Smooth muscle cell of the brain vasculature (primary cell): Measurements from ENCODE around the gene ITLN2.
"Not testable (repeated sequence)": the region's sequence is repeated elsewhere in the genome, so short reads cannot be mapped to it uniquely, and the experiment has no call there.

Experiments used
- DNase-seq: peaks from one replicate; pipeline ENCODE4 v3.0.0-alpha.2; 2012; ENCODE audit warnings: low read depth, low spot score

Gene ITLN2

DNA sequence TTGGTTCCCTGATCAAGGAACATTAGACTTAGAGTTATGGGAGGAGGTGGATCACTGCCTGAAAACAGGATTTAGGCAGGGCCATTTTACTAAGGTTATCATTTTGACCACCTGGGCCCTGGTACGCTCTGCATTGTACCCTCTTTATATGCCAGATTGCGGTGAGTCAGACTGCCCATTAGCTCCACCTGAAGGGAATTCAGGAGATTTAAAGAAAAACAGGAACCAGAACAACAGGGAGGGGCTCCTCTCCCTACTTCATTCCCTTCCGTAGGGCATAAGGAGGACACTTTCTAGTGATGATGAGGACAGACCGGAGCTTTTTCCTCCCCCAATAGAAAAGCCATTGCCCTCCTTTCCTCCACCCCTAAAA is 49.0 kb downstream of the ITLN2 start:
- DNase-seq, result no peak

- no peak for DNase-seq
These were observed 49.6 kb downstream of the ITLN2 start for GRCh38 chr1:160904783-160905616.

DNA sequence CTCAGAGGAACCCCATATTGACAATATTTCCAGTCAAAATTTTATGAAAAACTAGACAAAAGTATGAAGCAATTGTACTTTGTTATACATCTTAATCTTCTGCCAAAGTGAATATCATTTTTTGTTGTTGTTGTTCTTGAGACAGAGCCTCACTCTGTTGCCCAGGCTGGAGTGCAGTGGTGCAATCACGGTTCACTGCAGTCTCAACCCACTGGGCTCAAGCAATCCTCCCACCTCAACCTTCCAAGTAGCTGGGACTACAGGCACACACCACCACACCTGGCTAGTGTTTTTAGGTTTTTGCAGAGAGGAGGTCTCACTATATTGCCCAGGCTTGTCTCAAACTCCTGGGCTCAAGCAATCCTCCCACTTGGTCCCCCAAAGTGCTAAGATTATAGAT is 52.4 kb downstream of the ITLN2 start:
- not testable (repeated sequence) for DNase-seq

GRCh38 chr1:160901768-160902167 is 52.8 kb downstream of the ITLN2 start:
- no peak for DNase-seq

DNA sequence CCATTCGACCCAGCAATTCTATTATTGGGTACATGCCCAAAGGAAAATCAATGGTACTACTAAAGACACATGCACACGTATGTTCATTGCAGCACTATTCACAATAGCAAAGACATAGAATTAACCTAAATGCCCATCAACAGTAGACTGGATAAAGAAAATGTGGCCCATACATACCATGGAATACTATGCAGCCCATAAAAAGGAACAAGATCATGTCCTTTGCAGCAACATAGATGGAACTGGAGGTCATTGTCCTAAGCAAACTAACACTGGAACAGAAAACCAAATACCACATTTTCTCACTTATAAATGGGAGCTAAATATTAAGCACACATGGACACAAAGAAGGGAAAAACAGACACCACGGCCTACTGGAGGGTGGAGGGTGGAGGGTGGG is 53.9 kb downstream of the ITLN2 start:
- not testable (repeated sequence) for DNase-seq
